NCI-H146 (cell line): ENCODE data around the gene PRR5L.

ENCODE experiments used
- DNase-seq: peaks from one replicate; lab custom pipeline; 2025; lab: John Stamatoyannopoulos, UW

PRR5L gene

GRCh38 chr11:36326524-36327419, 30.7 kb downstream of the PRR5L start:
- no peak for DNase-seq

DNA sequence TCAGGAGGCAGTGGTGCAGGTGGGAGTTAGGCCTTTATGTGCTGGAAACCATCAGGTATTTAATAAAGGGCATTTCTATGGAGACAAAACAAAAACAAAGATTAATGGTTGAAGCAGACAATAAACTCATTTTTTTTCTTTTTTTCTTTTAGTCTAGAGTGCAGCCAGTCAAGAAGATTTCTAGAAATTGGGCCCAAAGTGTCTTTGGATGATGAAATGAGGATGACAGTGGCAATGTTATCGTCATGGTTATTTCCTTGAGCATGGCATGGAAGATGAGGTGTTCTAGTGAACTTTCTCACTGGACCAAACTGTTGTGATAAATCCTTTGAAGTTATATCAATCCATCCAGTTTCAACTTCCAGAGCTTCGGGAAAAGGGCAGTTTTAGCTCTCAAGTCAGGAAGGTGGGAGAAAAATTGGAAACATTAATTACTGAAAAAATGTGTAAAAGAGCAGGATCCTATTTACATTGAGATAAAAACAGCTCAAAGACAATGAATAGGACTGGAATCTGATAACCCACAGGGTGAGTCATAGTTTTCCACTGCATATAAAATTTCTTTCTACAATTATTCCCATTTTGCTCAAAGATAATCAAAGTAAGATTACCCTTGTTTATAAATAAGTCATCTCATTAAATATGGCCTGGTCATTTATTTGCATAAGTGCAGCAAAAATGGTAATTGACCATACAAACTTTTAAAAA, 33.0 kb downstream of the PRR5L start:
- DNase-seq: no peak

DNA sequence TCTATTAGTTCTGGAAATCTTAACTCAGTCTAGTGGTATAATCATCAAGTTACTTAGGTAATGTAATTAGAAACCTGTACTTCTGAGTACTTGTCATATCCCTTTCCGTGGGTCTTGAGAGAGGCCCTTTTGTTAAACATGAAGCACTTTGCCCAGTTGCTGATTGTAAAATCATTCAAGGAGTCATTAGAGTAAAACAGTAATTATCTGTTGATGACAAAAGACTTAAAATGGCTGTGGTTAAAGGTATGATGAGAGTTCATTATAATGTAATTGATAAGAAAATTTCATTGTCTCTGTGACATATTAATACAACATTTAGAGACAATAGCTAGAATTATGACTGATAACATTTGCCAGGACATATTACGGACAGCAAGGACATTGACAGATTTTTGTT, 34.3 kb downstream of the PRR5L start:
- no peak for DNase-seq

GRCh38 chr11:36333468-36333867, 37.4 kb downstream of the PRR5L start:
- no peak for DNase-seq

GRCh38 chr11:36333897-36334296, 37.8 kb downstream of the PRR5L start:
- DNase-seq: no peak

DNA sequence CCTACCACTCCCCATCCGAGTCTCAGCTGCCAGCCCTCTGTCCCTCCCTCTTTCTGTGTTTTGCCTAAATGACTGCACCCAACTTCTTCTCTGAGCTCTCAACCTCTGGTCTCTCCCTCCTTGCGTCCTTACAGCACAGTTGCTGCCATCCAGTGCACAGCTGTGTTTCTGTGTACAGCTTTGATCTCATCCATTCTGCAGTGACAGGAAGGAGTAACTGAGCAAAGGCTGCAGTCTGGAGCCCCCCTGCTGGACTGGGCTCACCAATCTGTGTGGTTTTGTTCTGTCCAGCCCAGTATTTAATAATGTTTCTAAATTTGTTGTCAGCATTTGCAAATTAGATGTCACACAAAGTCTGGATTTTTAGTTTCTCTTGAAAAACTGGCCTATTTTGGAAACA, 43.8 kb downstream of the PRR5L start:
- no peak for DNase-seq

DNA sequence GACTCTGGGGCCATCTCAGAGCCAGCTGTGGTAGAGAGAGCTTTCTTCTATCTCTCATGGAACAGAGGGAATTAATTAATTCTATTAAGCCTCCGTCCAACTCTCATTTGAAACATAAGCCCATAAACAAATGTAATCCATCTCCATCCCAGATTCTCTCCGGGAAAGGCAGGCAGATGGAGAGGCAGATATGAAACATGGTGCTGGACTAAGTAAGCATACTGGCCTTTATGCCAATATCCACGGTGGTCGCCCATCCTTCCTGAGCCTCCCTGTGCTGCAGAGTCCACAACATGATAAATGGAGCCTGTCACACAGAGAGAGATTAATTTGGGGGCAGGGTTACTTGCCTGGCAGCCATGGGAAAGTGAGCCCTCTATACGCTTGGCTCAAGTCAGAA, 44.8 kb downstream of the PRR5L start:
- DNase-seq: no peak

GRCh38 chr11:36341915-36342314, 45.8 kb downstream of the PRR5L start:
- no peak for DNase-seq

- DNase-seq: no peak
Observed at GRCh38 chr11:36342327-36342726, 46.2 kb downstream of the PRR5L start.

DNA sequence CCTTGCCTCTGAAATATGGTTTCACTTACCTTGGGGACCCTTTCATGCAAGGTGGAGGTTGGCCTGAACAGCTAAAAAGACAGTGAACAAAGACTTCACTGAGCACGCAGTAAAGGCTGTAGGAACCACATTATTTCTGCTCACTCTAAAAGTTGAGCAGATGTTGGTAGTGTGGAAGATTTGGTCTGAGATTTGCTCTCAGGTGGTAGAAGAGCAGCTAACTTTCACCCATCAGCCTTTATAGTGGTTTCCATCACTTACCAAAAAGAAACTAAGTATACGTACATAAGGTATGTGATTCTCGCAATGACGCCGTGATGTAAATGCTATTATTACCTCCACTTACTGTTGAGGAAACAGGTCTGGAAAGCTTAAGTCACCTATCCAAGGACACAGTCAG, 47.3 kb downstream of the PRR5L start:
- DNase-seq: no peak

DNA sequence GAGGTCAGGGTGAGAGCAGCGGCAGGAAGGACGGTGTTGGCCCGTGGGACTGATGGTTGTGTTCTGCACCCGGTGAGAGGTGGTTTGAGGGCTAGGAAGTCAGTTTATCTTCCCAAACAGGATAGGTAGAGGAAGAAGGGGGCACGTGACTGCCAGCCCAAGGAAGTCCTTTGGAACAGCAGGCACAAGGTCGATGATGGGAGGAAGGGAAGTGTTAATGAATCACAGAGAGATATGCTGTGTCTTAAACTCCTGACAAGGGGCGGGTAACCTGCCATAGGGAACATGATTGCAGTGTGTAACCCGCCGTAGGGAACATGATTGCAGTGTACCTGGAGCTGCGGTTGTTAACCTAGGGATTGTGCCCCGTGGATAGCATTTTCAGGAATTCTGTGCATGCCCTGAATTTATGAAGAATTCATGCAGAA, 49.0 kb downstream of the PRR5L start:
- DNase-seq: no peak

DNA sequence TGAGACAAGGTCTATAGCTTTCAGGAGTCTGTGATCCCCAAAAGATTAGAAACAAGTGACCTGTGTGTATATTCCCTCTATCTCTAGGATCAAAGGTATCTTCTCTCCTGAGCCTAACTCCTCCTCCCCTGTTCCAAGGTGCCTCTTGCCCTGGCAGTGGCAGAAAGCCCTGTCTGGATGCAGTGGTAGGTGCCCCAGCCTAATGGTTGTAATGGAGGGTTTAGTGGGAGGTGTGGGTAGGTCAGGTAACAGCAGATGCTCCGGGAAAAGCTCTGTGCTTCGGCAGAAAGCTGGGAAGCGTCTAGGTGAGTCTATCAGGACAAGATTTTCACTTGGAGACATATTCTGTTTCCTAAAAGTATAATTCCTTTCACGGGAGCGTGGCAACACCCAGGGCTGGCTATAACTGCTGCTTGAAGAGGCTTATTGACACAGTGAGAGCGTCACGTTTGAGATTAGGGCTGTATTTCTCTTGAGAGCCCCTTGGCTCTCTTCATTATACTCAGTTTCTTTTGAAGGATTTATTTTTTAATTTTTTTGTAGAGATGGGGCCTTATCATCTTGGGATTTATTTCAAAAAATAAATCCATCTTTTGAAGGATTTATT, 49.5 kb downstream of the PRR5L start:
- DNase-seq: no peak

DNA sequence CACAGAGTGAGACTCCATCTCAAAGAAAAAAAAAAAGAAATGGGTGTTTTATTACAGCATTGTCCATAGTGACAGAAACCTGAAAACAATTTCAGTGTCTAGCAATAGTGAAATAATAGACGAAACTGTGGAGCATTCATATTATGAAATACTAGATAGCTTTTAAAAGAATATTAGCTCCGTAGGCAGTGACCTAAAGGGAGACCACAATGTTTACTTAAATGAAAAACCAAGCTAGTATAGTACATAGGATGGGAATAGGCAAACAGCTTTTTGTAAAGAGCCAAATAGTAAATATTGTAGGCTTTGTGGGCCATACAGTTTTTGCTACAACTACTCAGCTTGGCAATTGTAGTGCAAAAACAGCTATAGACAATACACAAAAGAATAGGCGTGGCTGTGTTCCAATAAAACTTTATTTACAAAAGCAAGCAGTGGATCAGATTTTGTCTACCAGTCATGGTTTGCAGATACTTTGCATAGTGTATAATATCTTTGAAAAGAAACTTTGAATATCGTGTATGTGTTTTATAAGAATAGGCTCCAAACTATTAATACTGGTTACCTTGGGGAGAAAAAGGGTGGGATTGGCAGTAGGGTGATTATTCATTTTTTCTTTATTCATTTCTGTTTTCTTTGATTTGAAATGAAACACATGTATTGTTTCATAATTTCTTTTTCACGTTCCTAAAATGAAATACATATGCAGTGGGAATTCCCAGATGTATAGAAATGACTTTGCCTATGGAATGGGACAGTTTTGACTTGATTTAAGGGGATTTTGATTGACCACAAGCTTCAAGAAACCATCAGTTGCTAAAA, 50.7 kb downstream of the PRR5L start:
- no peak for DNase-seq

DNA sequence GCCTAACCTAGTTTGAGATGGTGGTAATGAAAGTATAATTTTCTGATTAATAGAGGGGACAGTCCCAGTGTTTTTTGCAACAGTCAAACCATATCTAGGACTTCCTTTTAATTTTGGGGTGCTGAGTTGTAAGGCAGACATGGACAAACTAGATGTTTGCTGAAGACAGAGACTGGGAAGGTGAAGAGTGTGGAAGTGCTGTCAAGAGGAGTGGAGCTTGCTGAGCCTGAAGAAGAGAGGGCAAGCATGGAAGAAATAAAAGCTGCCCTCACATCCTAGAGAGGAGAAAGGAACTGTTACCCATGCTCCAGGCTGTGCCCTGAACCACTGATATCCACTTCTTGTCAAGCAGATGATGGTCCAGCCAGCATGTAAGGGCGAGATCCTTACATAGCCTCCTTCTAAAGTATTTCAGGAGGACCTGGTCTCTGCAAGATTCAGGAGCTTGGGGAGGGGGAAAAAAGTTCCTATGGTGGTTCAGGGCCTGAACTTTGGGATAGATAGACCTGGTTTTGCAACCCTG, 51.4 kb downstream of the PRR5L start:
- no peak for DNase-seq

GRCh38 chr11:36349351-36350136, 53.5 kb downstream of the PRR5L start:
- DNase-seq: no peak

GRCh38 chr11:36350137-36350513, 54.0 kb downstream of the PRR5L start:
- DNase-seq: no peak

DNA sequence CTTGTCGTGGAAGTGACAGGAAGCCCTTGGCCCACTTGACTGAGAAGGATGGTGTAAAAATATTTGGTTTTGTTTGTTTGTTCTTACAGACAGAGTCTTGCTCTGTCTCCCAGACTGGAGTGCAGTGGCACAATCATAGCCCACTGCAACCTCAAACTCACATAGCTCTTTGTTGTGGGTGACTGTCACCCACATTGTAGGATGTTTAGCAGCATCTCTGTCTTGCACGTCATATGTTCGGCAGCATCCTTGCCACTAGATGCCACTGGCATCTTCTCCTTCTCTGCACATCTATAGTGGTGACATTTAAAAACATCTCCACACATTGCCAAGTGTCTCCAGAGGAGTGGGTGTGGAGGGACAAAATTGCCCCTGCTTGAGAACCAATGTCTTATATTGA, 56.8 kb downstream of the PRR5L start:
- no peak for DNase-seq

DNA sequence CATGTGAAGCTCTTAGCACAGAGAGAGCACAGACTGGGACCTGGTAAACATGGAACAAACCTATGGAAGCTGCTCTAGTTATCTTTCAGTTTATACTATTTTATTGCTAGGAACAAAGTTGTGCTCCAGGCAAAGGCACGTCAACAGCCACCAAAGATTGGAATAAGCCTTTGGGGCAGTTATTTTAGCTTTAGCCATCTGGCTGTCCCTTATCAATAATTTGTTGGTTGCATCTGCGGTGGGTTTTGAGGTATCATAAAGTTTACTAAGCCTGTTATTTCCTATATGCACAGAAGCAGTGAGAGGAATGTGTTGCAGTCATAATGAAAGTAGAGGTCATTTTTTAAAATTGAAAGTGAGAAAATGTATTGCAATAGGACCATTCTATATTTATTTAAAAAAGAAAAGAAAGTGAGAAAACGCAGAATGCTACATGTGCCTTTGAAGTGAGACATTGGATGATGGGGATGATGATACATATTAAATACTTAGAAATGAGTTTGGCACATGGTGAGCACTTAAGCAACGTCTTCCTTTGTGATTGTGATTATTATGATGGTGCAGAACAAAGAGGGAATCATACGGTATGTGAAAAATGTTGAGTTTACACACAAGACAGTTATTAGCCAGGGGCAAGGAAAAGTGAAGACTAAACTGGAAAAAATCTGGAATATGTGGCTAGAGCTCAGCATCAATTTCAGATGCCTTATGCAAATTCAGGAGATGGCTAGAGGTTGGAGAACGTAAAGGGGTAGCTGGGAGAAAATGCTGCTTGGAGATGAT, 58.3 kb downstream of the PRR5L start:
- DNase-seq: no peak

- no peak for DNase-seq
Observed at GRCh38 chr11:36356201-36356600, 60.1 kb downstream of the PRR5L start.

DNA sequence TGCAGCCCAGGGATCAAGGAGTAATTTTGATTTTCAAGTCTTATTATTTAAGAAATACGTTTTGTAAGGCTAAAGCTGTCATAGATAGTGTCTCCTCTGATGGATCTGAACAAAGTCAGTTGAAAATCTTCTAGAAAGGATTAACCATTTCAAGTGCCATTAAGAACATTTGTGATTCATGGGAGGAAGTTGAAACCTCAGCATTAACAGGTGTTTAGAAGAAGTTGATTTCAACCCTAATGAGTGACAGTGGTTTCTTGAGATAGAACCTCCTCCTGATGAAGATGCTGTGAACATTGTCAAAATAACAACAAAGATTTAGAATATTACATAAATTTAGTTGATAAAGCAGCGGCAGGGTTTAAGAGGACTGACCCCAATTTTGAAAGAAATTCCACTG, 61.7 kb downstream of the PRR5L start:
- no peak for DNase-seq
